Measurements from ENCODE around the gene CIDEB.

Gene CIDEB

GRCh38 chr14:24266344-24267244, 41.2 kb downstream of the CIDEB start:
- DNase-seq: no peak

- no peak for DNase-seq
Measured at GRCh38 chr14:24264298-24264697, 43.5 kb downstream of the CIDEB start.

GRCh38 chr14:24263848-24264247, 43.9 kb downstream of the CIDEB start:
- no peak for DNase-seq

- no peak for DNase-seq
Measured at GRCh38 chr14:24262821-24263733, 44.7 kb downstream of the CIDEB start, which contains the start of gene TGM1. TGM1 (minus strand) TSS chr14:24263177; CDS start chr14:24262352, 825 bp downstream.

GRCh38 chr14:24261969-24262327, 45.8 kb downstream of the CIDEB start:
- no peak for DNase-seq

- DNase-seq: no peak
Measured at GRCh38 chr14:24261256-24261968, 46.4 kb downstream of the CIDEB start.

GRCh38 chr14:24260780-24261157, 47.0 kb downstream of the CIDEB start:
- no peak for DNase-seq

GRCh38 chr14:24260026-24260779, 47.6 kb downstream of the CIDEB start:
- DNase-seq: no peak

GRCh38 chr14:24259282-24260025, 48.3 kb downstream of the CIDEB start:
- DNase-seq: no peak

GRCh38 chr14:24258548-24259265, 49.1 kb downstream of the CIDEB start:
- no peak for DNase-seq

- DNase-seq: no peak
Measured at GRCh38 chr14:24258119-24258518, 49.7 kb downstream of the CIDEB start.

GRCh38 chr14:24256960-24257359, 50.8 kb downstream of the CIDEB start:
- no peak for DNase-seq

GRCh38 chr14:24255931-24256711, 51.7 kb downstream of the CIDEB start:
- no peak for DNase-seq

- DNase-seq: no peak
Measured at GRCh38 chr14:24255438-24255837, 52.3 kb downstream of the CIDEB start.
